Raji (cell line): ENCODE measurements around the gene TMEM51.

Experiments
- POLR2A ChIP-seq: IDR thresholded peaks from 2 replicates; pipeline ENCODE4 v1.6.1; 2011; ENCODE audit warnings: low read depth, low read length, control low read depth; ENCODE audit not compliant: insufficient read depth

TMEM51 gene

GRCh38 chr1:15205586-15206346 lies 52.2 kb downstream of the TMEM51 start:
- TF ChIP-seq POLR2A: no peak

GRCh38 chr1:15206418-15207030 lies 53.0 kb downstream of the TMEM51 start:
- TF ChIP-seq POLR2A: no peak

DNA sequence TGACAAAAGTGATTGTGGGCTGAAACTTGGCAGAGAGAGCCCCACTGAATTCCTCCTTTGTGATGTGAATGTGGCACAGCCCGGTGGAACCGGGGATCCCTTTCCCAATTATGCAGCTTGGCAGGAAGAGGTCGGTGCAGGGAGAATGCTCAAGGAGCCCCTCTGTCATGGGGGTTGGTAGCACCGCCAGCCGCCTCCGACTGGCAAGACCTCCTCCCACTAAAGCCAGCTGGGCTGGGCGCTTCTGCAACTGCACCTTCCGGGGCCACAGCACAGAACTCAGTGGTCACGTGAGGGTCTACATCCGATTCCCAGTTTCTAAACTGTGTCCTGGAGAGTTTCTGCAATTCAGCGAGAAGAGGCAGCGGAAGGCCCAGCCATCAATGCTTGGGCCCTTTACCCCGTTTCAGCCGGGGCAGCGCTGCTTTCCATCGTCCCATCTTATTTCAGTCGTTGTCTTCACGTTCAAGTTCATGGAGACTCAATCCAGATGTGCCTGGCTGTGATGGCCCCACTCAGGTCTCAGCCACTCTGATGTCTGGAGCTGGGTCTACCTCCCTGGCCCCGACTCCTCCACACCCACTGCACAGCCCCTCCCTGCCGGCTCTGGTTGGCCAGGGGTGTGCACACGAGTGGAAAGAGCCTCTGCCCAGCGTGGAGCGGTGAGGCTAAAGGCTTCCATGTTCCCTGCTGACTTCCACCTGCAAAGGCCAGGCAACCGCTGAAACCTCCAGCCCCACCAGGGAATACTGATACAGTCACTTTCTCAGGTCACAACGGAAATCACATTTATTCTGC lies 53.7 kb downstream of the TMEM51 start:
- no peak for TF ChIP-seq POLR2A

GRCh38 chr1:15207829-15208429 lies 54.4 kb downstream of the TMEM51 start:
- TF ChIP-seq POLR2A: no peak

- no peak for TF ChIP-seq POLR2A
Measured at GRCh38 chr1:15210651-15211375, 57.3 kb downstream of the TMEM51 start.

GRCh38 chr1:15211424-15211823 lies 57.9 kb downstream of the TMEM51 start:
- TF ChIP-seq POLR2A: no peak

- TF ChIP-seq POLR2A: no peak
Measured at GRCh38 chr1:15212216-15212953, 58.8 kb downstream of the TMEM51 start.

GRCh38 chr1:15212954-15213291 lies 59.4 kb downstream of the TMEM51 start:
- no peak for TF ChIP-seq POLR2A

DNA sequence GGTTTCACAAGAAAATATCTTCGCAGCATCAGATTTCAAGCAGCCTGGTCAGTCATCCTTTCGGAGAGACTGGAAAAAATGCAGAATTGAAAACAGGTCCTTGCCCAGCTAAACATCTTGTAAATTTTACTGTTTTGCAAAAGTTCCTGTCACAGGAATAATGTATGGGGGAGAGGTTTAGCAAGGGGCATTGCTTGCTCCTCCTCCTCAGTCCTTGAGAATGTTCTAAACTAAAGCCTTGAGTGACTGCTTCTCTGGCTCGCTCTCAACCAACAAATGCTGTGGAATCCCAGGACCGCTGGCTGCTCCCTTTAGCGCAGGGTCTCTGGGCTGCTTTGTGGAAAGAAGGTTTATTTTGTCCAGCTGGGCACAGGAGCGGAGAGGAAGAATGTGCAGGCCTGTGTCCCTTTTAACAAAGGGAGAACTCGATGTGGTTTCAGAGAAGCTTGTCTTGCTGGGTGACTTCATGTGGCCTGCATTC lies 59.8 kb downstream of the TMEM51 start:
- TF ChIP-seq POLR2A: no peak

- TF ChIP-seq POLR2A: no peak
Measured at GRCh38 chr1:15214527-15214926, 61.0 kb downstream of the TMEM51 start.

DNA sequence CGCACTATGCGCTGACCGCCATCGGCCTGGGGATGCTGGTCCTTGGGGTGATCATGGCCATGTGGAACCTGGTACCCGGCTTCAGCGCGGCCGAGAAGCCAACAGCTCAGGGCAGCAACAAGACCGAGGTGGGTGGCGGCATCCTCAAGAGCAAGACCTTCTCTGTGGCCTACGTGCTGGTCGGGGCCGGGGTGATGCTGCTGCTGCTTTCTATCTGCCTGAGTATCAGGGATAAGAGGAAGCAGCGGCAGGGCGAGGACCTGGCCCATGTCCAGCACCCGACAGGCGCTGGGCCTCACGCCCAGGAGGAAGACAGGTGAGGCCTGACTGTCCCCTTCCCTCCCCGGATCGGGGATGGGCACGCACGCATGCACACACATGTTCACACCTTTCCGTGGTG lies 61.6 kb downstream of the TMEM51 start:
- TF ChIP-seq POLR2A: no peak

DNA sequence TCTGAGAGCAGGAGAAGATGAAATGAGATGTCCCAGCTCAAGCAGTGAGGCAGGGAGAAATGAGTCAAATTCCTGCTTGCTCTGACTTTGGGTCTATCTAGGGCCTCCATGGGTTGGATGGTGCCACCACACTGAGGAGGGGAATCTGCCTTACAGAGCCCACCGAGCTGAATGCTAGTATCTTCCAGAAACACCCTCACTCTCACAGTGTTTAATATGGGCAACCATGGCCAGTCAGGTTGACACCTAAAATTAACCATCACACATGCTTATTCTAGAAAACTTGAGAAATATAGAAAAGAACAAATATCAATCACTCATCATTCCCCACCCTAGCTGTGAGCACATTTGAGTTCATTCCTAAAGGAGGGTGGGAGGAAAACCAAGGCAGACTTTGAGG lies 64.1 kb downstream of the TMEM51 start:
- no peak for TF ChIP-seq POLR2A

DNA sequence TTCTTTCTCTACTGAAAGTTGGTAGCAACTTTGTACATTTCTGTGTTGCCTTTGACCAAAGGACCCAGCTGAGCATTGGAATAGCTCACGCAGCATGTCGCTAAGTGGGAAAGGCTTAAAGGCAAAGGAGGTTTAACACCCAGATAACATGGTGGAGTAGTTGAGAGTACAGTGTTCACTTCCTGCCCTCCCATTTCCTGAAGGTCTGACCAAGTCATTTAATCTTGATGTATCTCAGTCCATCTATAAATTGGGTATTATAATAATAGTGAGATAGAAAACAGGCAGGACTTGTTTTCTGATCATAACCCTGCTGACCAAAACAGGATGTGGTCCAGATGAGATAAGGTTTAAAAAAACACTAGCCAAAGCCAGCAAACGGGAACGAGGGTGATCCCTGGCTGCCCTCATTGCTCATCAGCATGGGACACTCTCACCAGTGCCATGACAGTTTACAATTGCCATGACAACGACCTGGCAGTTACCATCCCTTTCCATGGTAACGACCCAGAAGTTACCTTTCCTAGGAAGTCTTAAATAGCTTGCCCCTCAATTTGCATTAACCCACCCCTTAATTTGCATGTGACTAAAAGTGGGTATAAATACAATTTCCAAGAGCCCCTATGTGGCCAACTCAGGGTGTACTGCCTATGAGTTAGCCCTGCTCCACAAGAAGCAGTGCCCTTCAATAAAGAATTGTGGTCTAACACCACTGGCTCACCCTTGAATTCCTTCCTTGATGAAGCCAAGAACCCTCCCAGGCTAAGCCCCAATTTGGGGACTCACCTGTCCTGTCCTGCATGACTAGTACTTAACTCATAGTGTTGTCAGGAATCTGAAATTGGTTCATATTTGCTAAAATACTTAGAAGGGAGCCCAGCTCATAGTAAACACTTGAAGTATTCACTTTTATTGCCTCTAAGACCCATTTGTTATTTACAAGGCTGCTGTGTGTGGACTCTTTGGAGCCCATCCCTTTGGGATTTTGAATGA lies 65.0 kb downstream of the TMEM51 start:
- TF ChIP-seq POLR2A: no peak
